ENCODE results near the gene SLC24A3. TPM values are rescaled to one million over a fixed set of nuclear protein-coding genes. Genes with fewer than 3 reads are reported as not detected.

The SLC24A3 gene
- total RNA-seq, 1 donor from 2014 or later = 0.79 TPM

- no peak for DNase-seq (ENCODE audit: low read depth)
- H3K27me3 Mint-ChIP-seq (ENCODE audit: low read depth, unreplicated experiment) = peaks cover 7% of the 10 kb centered on the region
- H3K9me3 Mint-ChIP-seq (ENCODE audit: unreplicated experiment) = no peaks in the 10 kb centered on the region
- H3K4me1 Mint-ChIP-seq (ENCODE audit: low read depth, unreplicated experiment) = no peaks in the 10 kb centered on the region
- H3K27ac ChIP-seq (ENCODE audit: low read depth, low read length) = no peak overlapping the region
- H3K4me2 ChIP-seq (ENCODE audit: low read length) = no peak overlapping the region
- no peak overlapping the region for H3K4me3 Mint-ChIP-seq (ENCODE audit: unreplicated experiment)
- no peaks in the 10 kb centered on the region for H4K20me1 ChIP-seq (ENCODE audit: insufficient read depth, low read length)
- no peak for TF ChIP-seq EZH2 (IDR thresholded peaks at IDR 0.05; ENCODE audit: insufficient read depth, low read length)
- no peak for TF ChIP-seq CTCF (IDR thresholded peaks at IDR 0.05; ENCODE audit: insufficient read depth, low read depth, low read length)
- H2AFZ ChIP-seq (ENCODE audit: low read depth, low read length) = no peak overlapping the region
- H3K36me3 Mint-ChIP-seq (ENCODE audit: low read depth, unreplicated experiment) = no peaks in the 10 kb centered on the region
- FAIRE-seq = peak; percentile 54
- H3K27me3 ChIP-seq (ENCODE audit: insufficient read depth, low read length) = no peaks in the 10 kb centered on the region
- no peaks in the 10 kb centered on the region for H3K4me1 ChIP-seq (ENCODE audit: insufficient read depth, low read length)
- no peak overlapping the region for H3K4me3 ChIP-seq (ENCODE audit: insufficient read depth, low read depth, low read length)
- no peaks in the 10 kb centered on the region for H3K79me2 ChIP-seq (ENCODE audit: insufficient read depth, low read length)
- H3K9me3 ChIP-seq (ENCODE audit: insufficient read depth, low read depth, low read length) = peaks cover 4% of the 10 kb centered on the region
- H3K9ac ChIP-seq (ENCODE audit: low read length) = no peak overlapping the region
- H3K27ac Mint-ChIP-seq (ENCODE audit: unreplicated experiment) = no peak overlapping the region
- no peaks in the 10 kb centered on the region for H3K36me3 ChIP-seq (ENCODE audit: insufficient read depth, low read length)
Measured at GRCh38 chr20:19253916-19254820, 41.7 kb downstream of the SLC24A3 start.

DNA sequence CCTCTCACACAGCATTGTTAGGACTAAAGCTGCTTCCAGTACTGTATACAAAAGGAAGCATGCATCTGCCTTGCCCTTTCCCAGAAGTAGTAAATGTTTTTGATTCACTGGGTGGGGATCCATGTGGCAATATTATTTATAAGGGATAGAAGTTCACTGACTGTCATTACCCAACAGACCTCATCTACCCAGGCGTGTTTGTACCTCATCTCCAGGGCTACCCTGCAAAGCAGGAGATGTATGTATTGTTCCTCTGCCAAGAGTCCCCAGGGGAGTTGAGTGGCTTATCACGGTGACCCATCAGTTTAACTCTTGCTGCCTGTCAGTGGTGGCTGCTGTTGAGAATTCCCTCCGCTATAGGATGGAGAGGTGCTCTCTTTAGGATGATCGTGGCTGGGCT, 42.5 kb downstream of the SLC24A3 start:
- no peaks in the 10 kb centered on the region for H4K20me1 ChIP-seq (ENCODE audit: insufficient read depth, low read length)
- no peaks in the 10 kb centered on the region for H3K79me2 ChIP-seq (ENCODE audit: insufficient read depth, low read length)
- no peak overlapping the region for H3K4me2 ChIP-seq (ENCODE audit: low read length)
- H3K4me3 ChIP-seq (ENCODE audit: insufficient read depth, low read depth, low read length) = no peak overlapping the region
- H3K9me3 ChIP-seq (ENCODE audit: insufficient read depth, low read depth, low read length) = peaks cover 4% of the 10 kb centered on the region
- DNase-seq (ENCODE audit: low read depth) = no peak
- H3K27ac ChIP-seq (ENCODE audit: low read depth, low read length) = no peak overlapping the region
- no peaks in the 10 kb centered on the region for H3K36me3 ChIP-seq (ENCODE audit: insufficient read depth, low read length)
- no peak overlapping the region for H3K27ac Mint-ChIP-seq (ENCODE audit: unreplicated experiment)
- H3K9ac ChIP-seq (ENCODE audit: low read length) = no peak overlapping the region
- peaks cover 7% of the 10 kb centered on the region for H3K27me3 Mint-ChIP-seq (ENCODE audit: low read depth, unreplicated experiment)
- no peak for TF ChIP-seq EZH2 (IDR thresholded peaks at IDR 0.05; ENCODE audit: insufficient read depth, low read length)
- no peak for TF ChIP-seq CTCF (IDR thresholded peaks at IDR 0.05; ENCODE audit: insufficient read depth, low read depth, low read length)
- H3K27me3 ChIP-seq (ENCODE audit: insufficient read depth, low read length) = no peaks in the 10 kb centered on the region
- no peaks in the 10 kb centered on the region for H3K4me1 Mint-ChIP-seq (ENCODE audit: low read depth, unreplicated experiment)
- H3K36me3 Mint-ChIP-seq (ENCODE audit: low read depth, unreplicated experiment) = no peaks in the 10 kb centered on the region
- no peak overlapping the region for H3K4me3 Mint-ChIP-seq (ENCODE audit: unreplicated experiment)
- H3K9me3 Mint-ChIP-seq (ENCODE audit: unreplicated experiment) = no peaks in the 10 kb centered on the region
- FAIRE-seq = no peak
- no peaks in the 10 kb centered on the region for H3K4me1 ChIP-seq (ENCODE audit: insufficient read depth, low read length)
- no peak overlapping the region for H2AFZ ChIP-seq (ENCODE audit: low read depth, low read length)

- Histone ChIP-seq H4K20me1 (ENCODE audit: insufficient read depth, low read length) (no peaks in the 10 kb centered on the region), H3K4me2 (ENCODE audit: low read length) (no peak overlapping the region), H3K27ac (ENCODE audit: low read depth, low read length) (no peak overlapping the region), H3K79me2 (ENCODE audit: insufficient read depth, low read length) (no peaks in the 10 kb centered on the region), H3K4me3 (ENCODE audit: insufficient read depth, low read depth, low read length) (no peak overlapping the region), H3K9ac (ENCODE audit: low read length) (no peak overlapping the region), H3K4me1 (ENCODE audit: insufficient read depth, low read length) (no peaks in the 10 kb centered on the region), H3K36me3 (ENCODE audit: insufficient read depth, low read length) (no peaks in the 10 kb centered on the region), H3K9me3 (ENCODE audit: insufficient read depth, low read depth, low read length) (peaks cover 4% of the 10 kb centered on the region), H3K27me3 (ENCODE audit: insufficient read depth, low read length) (no peaks in the 10 kb centered on the region), H2AFZ (ENCODE audit: low read depth, low read length) (no peak overlapping the region)
- peaks cover 7% of the 10 kb centered on the region for H3K27me3 Mint-ChIP-seq (ENCODE audit: low read depth, unreplicated experiment)
- H3K4me1 Mint-ChIP-seq (ENCODE audit: low read depth, unreplicated experiment) = no peaks in the 10 kb centered on the region
- H3K36me3 Mint-ChIP-seq (ENCODE audit: low read depth, unreplicated experiment) = no peaks in the 10 kb centered on the region
- FAIRE-seq (no peak), DNase-seq (ENCODE audit: low read depth) (no peak)
- no peak overlapping the region for H3K4me3 Mint-ChIP-seq (ENCODE audit: unreplicated experiment)
- H3K27ac Mint-ChIP-seq (ENCODE audit: unreplicated experiment) = no peak overlapping the region
- TF ChIP-seq EZH2 (IDR thresholded peaks at IDR 0.05; ENCODE audit: insufficient read depth, low read length) (no peak), CTCF (IDR thresholded peaks at IDR 0.05; ENCODE audit: insufficient read depth, low read depth, low read length) (no peak)
- H3K9me3 Mint-ChIP-seq (ENCODE audit: unreplicated experiment) = no peaks in the 10 kb centered on the region
Measured at GRCh38 chr20:19256085-19256484, 43.6 kb downstream of the SLC24A3 start.

All from astrocyte (in vitro differentiated cells and primary cell).